Measurements from ENCODE around the gene MGAT4C. TPM values are rescaled to one million over a fixed set of nuclear protein-coding genes. Genes with fewer than 3 reads are reported as not detected.

Gene MGAT4C
- total and polyA plus RNA-seq, 2 donors = 0.28 to 12.1 TPM

DNA sequence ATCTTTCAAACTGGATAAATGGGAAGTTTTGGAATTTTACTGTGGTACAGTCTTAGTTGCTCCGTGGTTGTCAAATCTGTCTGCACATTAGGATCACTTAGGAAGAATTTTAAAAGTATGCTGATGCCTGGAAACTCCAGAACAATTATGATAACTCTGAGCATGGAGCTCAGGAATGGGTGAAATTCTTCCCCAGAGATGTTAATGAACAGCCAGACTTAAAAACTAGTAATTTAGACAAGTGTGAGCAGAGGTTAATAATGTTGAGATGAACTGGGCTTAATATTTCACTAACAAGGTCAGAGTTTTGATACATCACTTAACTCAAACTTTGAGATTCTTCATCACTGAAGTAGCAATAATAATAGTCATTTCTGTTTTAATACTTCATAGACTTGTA is 287.6 kb downstream of the MGAT4C start:
- 36% methylated on average over 1 of the region's 1 CpG for WGBS
- Histone ChIP-seq H3K4me3 (ENCODE audit: low read depth, low read length) (no peak overlapping the region), H3K27ac (ENCODE audit: low read depth) (no peak overlapping the region), H3K36me3 (ENCODE audit: insufficient read depth) (no peaks in the 10 kb centered on the region), H3K4me1 (ENCODE audit: insufficient read depth) (no peaks in the 10 kb centered on the region)
- DNase-seq (ENCODE audit: extremely low spot score) = no peak

- no peaks in the 10 kb centered on the region for H3K4me1 ChIP-seq (ENCODE audit: insufficient read depth)
- DNase-seq (ENCODE audit: extremely low spot score) = no peak
- H3K4me3 ChIP-seq (ENCODE audit: low read depth, low read length) = no peak overlapping the region
- H3K36me3 ChIP-seq (ENCODE audit: insufficient read depth) = no peaks in the 10 kb centered on the region
- H3K27ac ChIP-seq (ENCODE audit: low read depth) = no peak overlapping the region
Observed at GRCh38 chr12:85963326-85963725, 292.9 kb downstream of the MGAT4C start.

DNA sequence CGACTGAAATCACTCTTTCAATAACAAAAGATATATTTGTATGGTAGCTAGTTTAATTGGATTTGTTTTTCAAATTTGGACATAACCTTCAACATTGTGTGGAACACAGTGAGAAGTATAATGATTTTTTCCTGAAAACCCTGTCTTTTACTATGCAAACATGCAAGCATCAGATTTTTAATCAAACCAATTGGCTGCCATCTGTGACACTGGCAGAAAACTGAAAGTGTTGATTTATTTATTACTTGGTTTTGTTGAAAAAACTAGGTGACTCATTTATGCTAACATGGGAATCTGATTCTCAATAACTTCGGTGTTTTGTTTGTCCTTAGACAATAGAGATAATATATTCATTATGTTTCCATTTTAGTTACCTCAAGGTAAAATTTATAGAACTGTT is 300.1 kb downstream of the MGAT4C start:
- H3K4me3 ChIP-seq (ENCODE audit: low read depth, low read length) = no peak overlapping the region
- H3K36me3 ChIP-seq (ENCODE audit: insufficient read depth) = no peaks in the 10 kb centered on the region
- H3K27ac ChIP-seq (ENCODE audit: low read depth) = no peak overlapping the region
- no peaks in the 10 kb centered on the region for H3K4me1 ChIP-seq (ENCODE audit: insufficient read depth)
- 63% methylated on average over 2 of the region's 2 CpGs for WGBS
- no peak for DNase-seq (ENCODE audit: extremely low spot score)

DNA sequence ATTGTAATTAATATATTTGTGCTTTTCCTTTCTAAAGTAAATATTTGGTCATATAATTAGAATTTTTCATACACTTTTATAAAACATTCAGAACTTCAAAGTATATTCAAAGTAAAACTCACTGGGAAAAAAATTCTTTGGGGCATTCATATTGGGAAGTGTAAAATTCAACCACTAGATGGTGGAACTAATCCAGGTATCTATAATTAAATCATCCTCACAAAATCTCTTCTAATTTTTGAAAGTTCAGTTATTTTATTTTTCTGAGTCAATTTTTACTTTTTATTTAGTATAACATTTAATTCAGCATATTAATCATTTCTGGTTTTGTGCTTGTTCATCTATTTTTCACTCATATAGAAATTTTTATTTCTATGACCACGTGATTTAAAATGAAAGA is 301.1 kb downstream of the MGAT4C start:
- no peaks in the 10 kb centered on the region for H3K4me1 ChIP-seq (ENCODE audit: insufficient read depth)
- WGBS = 49% methylated on average over 1 of the region's 1 CpG
- H3K36me3 ChIP-seq (ENCODE audit: insufficient read depth) = no peaks in the 10 kb centered on the region
- no peak overlapping the region for H3K27ac ChIP-seq (ENCODE audit: low read depth)
- no peak overlapping the region for H3K4me3 ChIP-seq (ENCODE audit: low read depth, low read length)
- no peak for DNase-seq (ENCODE audit: extremely low spot score)

- no peak overlapping the region for H3K27ac ChIP-seq (ENCODE audit: low read depth)
- no peaks in the 10 kb centered on the region for H3K36me3 ChIP-seq (ENCODE audit: insufficient read depth)
- H3K4me3 ChIP-seq (ENCODE audit: low read depth, low read length) = no peak overlapping the region
- 13% methylated on average over 1 of the region's 1 CpG for WGBS
- H3K4me1 ChIP-seq (ENCODE audit: insufficient read depth) = no peaks in the 10 kb centered on the region
- DNase-seq (ENCODE audit: extremely low spot score) = no peak
Observed at GRCh38 chr12:85951823-85952222, 304.4 kb downstream of the MGAT4C start.

DNA sequence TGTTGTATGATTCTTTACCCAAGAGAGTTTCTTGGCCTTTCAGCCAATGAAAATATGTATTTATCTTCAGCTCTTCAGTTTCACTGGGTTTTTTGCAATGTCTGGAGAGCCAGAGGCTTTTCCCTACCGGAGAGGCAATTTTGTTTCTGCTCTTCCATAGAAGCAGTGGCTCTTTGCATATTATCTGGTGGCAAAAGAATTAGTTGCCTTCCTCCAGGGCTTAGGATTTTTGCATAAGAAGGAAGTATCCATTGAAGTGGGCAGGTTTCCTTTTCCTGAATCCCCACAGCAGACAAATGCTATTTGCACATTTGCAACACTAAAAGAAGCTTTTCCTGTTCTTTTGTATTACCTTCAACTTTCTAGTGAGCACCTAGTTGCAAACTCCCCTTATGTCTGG is 306.9 kb downstream of the MGAT4C start:
- no peak for DNase-seq (ENCODE audit: extremely low spot score)
- Histone ChIP-seq H3K4me3 (ENCODE audit: low read depth, low read length) (no peak overlapping the region), H3K36me3 (ENCODE audit: insufficient read depth) (no peaks in the 10 kb centered on the region), H3K27ac (ENCODE audit: low read depth) (no peak overlapping the region), H3K4me1 (ENCODE audit: insufficient read depth) (no peaks in the 10 kb centered on the region)
- 40% methylated on average over 1 of the region's 1 CpG for WGBS

DNA sequence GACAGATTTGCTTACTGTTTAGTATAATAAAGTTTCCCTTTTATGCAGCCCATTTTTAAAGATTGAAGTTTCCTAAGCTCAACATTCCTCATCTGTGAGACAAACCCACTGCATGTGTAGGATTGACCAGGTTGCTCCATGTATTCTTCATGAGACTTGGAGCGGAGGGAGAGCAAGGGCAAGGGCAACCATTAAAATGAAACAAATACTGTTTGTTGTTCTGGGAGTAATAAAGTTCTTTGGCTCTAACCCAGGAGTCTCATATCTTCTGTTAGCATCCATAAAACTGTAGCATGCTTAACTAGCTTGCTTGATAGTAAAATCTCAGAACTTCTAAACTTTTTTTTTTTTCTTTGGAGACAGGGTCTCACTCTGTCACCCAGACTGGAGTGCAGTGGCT is 307.9 kb downstream of the MGAT4C start:
- H3K36me3 ChIP-seq (ENCODE audit: insufficient read depth) = no peaks in the 10 kb centered on the region
- no peaks in the 10 kb centered on the region for H3K4me1 ChIP-seq (ENCODE audit: insufficient read depth)
- H3K4me3 ChIP-seq (ENCODE audit: low read depth, low read length) = no peak overlapping the region
- H3K27ac ChIP-seq (ENCODE audit: low read depth) = no peak overlapping the region
- no peak for DNase-seq (ENCODE audit: extremely low spot score)
- WGBS = 52% methylated on average over 1 of the region's 1 CpG

DNA sequence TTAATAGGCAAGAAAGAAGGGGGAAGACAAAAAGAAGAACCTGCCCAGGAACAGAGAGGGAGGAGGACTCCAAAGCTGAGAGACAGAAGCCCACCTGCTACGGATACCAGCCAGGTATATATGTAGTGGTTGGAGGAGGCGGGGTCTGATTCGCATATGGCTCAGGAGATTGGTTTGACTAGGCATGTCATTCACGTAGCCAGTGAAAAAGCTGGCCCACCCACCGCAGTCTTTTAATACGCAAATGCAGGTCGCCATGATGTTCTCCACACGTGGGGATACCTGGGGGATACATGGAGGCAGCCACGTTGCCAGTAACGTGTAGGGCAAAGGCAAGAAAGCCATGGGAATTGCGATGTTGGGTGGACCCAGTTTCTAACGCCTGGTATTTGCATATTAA is 308.9 kb downstream of the MGAT4C start:
- H3K4me3 ChIP-seq (ENCODE audit: low read depth, low read length) = no peak overlapping the region
- no peak overlapping the region for H3K27ac ChIP-seq (ENCODE audit: low read depth)
- H3K36me3 ChIP-seq (ENCODE audit: insufficient read depth) = no peaks in the 10 kb centered on the region
- 91% methylated on average over 12 of the region's 12 CpGs for WGBS
- DNase-seq (ENCODE audit: extremely low spot score) = no peak
- no peaks in the 10 kb centered on the region for H3K4me1 ChIP-seq (ENCODE audit: insufficient read depth)

- Histone ChIP-seq H3K27ac (ENCODE audit: low read depth) (no peak overlapping the region), H3K4me3 (ENCODE audit: low read depth, low read length) (no peak overlapping the region), H3K4me1 (ENCODE audit: insufficient read depth) (no peaks in the 10 kb centered on the region), H3K36me3 (ENCODE audit: insufficient read depth) (no peaks in the 10 kb centered on the region)
- WGBS = 95% methylated on average over 5 of the region's 5 CpGs
- no peak for DNase-seq (ENCODE audit: extremely low spot score)
Observed at GRCh38 chr12:85946375-85946774, 309.8 kb downstream of the MGAT4C start.

- no peak for DNase-seq (ENCODE audit: extremely low spot score)
- Histone ChIP-seq H3K4me1 (ENCODE audit: insufficient read depth) (no peaks in the 10 kb centered on the region), H3K36me3 (ENCODE audit: insufficient read depth) (no peaks in the 10 kb centered on the region), H3K4me3 (ENCODE audit: low read depth, low read length) (no peak overlapping the region), H3K27ac (ENCODE audit: low read depth) (no peak overlapping the region)
Observed at GRCh38 chr12:85927166-85927565, 329.0 kb downstream of the MGAT4C start.

DNA sequence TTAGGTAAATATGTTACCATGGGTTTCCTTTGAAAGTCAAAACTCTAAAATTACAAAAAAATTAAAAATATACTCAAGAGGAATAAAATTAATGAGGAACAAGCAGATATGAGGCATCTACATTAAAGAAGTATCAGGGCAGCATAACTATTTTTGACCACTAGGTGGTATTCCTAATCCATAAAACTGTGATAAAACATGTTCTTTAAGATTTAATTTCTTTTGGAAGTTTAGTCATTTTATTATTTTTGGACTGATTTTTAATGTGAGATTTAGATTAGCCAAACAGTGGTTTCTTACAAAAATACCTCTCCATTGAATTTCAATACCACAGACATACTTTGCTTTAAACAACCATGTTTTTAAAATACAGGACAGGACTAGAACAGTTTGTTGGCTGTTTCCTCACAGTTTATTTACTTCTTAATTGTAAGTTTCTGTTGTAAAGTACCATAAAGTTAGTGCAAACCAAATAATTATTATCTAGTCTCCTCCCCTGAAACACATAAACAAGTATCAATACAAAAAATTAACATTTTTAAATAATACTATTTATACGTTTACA is 332.3 kb downstream of the MGAT4C start:
- H3K4me1 ChIP-seq (ENCODE audit: insufficient read depth) = no peaks in the 10 kb centered on the region
- no peak overlapping the region for H3K27ac ChIP-seq (ENCODE audit: low read depth)
- no peak overlapping the region for H3K4me3 ChIP-seq (ENCODE audit: low read depth, low read length)
- WGBS = 86% methylated on average over 1 of the region's 1 CpG
- no peaks in the 10 kb centered on the region for H3K36me3 ChIP-seq (ENCODE audit: insufficient read depth)
- no peak for DNase-seq (ENCODE audit: extremely low spot score)

- Histone ChIP-seq H3K4me1 (ENCODE audit: insufficient read depth) (no peaks in the 10 kb centered on the region), H3K4me3 (ENCODE audit: low read depth, low read length) (no peak overlapping the region), H3K36me3 (ENCODE audit: insufficient read depth) (no peaks in the 10 kb centered on the region), H3K27ac (ENCODE audit: low read depth) (no peak overlapping the region)
- DNase-seq (ENCODE audit: extremely low spot score) = no peak
- WGBS = 1% methylated on average over 3 of the region's 3 CpGs
Observed at GRCh38 chr12:85920324-85920947, 335.8 kb downstream of the MGAT4C start.
